Suprapubic skin (tissue), 4 donors: ENCODE data around the gene RAB35.

ENCODE experiments used
- POLR2A ChIP-seq, 2 donors: fragments of 450-650 bp; IDR thresholded peaks; one replicate each; pipeline ENCODE4 v1.6.1; 2017; ENCODE audit warnings: antibody characterized with exemption in 2 of 2, mild to moderate bottlenecking in 2 of 2, moderate library complexity in 2 of 2
- POLR2AphosphoS5 ChIP-seq, 3 donors: sonication (generic); formaldehyde crosslinking; IDR thresholded peaks; one replicate each; pipeline ENCODE4 v1.6.1; 2017; ENCODE audit warnings: antibody characterized with exemption in 3 of 3
- TF ChIP-seq, protein P1 (sequence below), 2 donors: fragments of 200-600 bp in 1 of 2; fragments of 450-650 bp in 1 of 2; sonication (generic) in 1 of 2; IDR thresholded peaks; one replicate each; pipeline ENCODE4 v1.5.1; 2016 to 2019; ENCODE audit warnings: antibody characterized with exemption in 2 of 2, mild to moderate bottlenecking in 1 of 2, moderate library complexity in 1 of 2

DNA sequence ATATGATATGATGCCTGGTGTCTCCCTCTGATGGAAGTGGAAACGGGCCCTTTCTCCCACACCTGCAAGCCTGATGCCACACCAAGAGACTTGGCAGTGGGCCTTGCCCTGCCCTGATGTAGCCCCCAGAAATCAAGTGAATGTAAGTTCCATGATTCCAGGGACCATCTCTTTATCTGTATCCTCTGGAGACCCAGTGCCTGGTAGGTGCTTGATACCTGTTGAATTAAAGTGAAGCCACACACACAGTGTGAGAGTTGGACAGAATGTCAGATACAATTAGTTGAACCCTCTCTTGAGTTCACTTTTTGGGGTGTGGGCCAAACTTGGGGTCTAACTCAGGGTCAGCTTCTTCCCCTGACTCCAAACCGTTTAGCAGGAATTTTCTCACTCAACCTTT lies 4.8 kb upstream of the RAB35 start:
- TF ChIP-seq, protein P1, sequence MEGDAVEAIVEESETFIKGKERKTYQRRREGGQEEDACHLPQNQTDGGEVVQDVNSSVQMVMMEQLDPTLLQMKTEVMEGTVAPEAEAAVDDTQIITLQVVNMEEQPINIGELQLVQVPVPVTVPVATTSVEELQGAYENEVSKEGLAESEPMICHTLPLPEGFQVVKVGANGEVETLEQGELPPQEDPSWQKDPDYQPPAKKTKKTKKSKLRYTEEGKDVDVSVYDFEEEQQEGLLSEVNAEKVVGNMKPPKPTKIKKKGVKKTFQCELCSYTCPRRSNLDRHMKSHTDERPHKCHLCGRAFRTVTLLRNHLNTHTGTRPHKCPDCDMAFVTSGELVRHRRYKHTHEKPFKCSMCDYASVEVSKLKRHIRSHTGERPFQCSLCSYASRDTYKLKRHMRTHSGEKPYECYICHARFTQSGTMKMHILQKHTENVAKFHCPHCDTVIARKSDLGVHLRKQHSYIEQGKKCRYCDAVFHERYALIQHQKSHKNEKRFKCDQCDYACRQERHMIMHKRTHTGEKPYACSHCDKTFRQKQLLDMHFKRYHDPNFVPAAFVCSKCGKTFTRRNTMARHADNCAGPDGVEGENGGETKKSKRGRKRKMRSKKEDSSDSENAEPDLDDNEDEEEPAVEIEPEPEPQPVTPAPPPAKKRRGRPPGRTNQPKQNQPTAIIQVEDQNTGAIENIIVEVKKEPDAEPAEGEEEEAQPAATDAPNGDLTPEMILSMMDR (IDR thresholded peaks at IDR 0.05) = no peak
- TF ChIP-seq POLR2A (IDR thresholded peaks at IDR 0.05) (no peak), POLR2AphosphoS5 (IDR thresholded peaks at IDR 0.05) (no peak)
